GM12892 (cell line): ENCODE measurements around the gene FNDC4.

ENCODE experiments used
- POLR2A ChIP-seq: IDR thresholded peaks from 2 replicates; pipeline ENCODE4 v1.6.1; 2011; ENCODE audit warnings: low read depth, low read length, control low read depth
- POLR2AphosphoS5 ChIP-seq: IDR thresholded peaks from 2 replicates; pipeline ENCODE4 v1.6.1; 2011; ENCODE audit warnings: low read depth, low read length, control low read depth
- TAF1 ChIP-seq: IDR thresholded peaks from 2 replicates; pipeline ENCODE4 v1.6.1; 2011; ENCODE audit warnings: low read depth, mild to moderate bottlenecking, control low read depth, low read length, borderline replicate concordance

- no peak for TF ChIP-seq POLR2AphosphoS5
- TF ChIP-seq POLR2A = no peak
- no peak for TF ChIP-seq TAF1
Observed at GRCh38 chr2:27531983-27532382, 37.0 kb upstream of the FNDC4 start.
